ENCODE data around the gene FAM114A2.
A peak's percentile ranks its signal among the peaks of the same experiment; 100 is the strongest.

Gene FAM114A2

DNA sequence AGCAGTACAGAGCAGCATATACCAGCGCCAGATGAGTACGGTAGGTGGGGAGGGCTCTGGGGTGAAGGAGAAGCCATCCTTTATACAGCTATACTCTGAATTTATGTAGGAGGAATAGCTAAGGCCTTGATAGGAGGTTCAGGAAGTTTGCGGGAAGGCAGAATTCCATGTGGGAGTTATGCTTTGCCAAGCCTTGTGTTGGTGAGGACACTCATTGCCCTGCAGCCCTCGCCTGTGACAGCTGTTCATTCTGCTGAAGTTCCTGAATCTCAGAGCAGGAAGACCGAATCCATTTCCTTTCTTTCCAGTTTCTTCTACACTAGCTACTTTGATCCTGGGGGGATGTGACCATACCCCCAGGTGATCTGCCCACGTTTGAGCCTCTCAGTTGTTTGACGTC is 7.8 kb upstream of the FAM114A2 start:
- DNase-seq: no peak

DNA sequence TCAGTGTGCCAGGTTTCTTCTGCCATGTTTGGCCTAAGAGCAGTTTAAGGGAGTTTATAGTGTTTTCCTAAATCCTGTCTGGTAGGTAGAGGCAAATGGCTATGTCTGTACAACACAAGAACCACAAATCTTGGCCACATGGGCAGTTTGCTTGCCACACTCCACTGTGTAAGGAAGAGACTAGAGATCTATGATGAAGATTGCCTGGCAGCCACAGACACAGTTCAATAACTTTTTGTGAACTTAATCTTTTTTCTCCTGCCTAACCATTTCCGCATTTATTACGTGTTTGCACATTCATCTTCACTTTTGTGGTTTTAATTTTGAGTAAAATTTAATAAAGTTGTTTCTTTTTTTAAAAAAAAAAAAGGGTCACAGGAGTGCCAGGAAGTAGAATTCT is 5.9 kb upstream of the FAM114A2 start:
- peak; percentile 57 for DNase-seq

DNA sequence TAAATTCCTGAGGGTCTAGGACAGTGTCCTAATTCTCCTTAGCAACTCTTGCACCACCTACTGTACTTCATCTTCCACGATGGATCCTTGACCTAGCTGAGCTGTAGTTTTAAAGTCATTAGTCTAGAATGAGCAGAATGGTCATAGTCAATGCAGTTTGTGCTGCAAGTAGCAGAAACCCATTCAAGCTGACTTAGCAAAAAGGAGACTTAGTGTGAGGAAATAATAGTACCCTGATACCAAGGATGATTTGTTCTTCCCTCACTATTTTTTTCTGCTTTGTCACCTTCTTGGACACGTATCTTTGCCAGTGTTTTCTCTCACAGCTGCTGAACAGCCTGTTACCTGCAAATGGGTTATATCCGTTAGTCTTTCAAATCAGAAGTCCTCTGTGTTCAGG is 5.4 kb upstream of the FAM114A2 start:
- no peak for DNase-seq

DNA sequence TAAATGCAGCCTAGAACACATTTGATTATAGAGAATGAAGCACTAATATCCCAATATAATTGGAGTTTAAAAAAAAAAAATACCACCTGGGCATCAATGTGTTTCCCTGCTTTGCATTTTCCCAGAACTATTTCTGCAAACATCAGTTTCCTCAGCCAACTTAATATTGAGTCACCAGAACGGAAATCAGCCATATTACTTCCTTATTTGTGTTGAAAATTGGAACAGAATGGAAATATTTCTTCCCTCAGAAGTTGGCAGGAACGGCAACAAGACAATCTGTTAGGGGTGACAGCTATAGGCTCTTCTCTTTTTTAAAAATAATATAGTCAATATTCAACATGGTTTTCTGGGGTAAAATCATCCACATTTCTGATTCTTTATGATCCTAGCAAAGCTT is 4.1 kb upstream of the FAM114A2 start:
- peak; percentile 20 for DNase-seq

DNA sequence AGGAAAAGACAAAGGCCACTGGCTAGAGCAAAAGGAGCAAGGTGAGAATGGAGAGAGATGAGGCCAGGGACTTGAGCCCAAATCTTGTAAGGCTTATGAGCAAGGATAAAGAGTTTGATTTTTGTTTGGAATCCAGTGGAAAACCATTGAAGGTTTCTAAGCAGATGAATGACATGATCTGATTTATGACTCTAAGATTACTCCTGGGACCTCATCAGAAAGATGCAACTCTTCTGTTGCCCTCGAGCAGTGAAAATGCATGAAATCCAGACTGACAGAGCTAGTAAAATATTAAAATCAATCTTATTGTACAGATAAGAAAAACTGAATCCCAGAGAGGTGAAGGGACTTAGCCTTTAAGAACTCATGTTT is 734 bp upstream of the FAM114A2 start:
- DNase-seq: no peak

DNA sequence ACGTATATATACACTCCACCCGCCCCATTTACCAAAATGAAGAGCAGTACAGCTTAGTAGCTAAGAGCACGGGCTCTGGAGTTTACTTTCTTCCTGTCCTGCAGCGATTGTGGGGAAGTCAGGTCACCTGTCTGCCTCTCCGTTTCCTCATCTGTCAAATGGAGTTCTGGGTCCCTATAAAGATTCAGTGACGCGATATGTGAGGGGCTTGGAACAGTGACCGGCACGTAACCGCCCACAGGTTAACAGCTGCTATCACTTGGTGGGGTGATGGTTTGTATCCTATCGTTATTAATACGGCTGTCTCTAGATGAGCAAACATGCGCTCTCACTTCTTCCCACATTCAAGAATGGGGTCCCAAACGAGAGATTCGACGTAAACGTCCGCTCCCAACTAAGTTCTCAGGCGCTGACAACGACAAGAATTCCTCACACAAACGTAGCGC is 426 bp downstream of the FAM114A2 start:
- peak; percentile 76 for DNase-seq

DNA sequence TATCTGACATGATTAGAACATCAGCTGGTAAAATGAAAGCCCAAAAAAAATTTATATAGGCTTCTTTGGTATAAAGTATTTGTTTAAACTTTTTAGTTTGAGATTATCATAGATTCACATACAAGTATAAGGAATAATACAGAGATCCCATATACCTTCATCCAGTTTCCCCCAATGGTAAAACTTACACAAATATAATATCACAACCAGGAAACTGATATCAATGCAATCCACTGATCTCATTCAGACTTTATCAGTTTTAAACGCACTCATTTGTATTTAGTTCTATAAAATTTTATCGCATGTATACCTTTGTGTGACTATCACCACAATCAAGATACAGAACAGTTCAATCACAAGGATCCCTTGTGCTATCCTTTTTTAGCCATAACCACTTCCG is 3.8 kb downstream of the FAM114A2 start:
- DNase-seq: no peak

DNA sequence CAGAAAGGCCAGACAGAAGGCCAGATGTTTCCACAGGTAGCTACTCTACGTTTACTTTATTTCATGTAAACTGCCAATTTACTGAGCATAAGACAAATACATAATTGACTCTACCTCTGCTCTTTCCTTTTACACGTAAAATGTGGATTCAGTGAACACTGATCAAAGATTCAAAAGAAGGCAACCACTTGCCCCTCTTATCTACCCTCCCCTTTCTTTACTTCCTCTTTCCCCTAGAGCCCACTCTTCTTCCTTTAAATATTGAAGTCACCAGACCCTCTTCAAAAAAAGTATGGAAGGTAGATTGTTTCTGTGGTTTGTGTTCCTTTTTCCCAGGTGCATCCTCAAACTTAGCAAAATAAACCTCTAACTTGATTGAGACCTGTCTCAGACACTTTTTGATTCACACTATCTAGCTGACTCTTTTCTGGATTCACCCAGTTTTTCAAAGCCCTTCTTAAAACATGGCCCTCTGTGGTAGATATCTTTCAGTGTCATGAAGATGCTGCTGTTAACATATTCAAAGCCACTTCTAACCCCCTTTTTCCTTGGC is 6.7 kb downstream of the FAM114A2 start:
- DNase-seq: peak; percentile 61

DNA sequence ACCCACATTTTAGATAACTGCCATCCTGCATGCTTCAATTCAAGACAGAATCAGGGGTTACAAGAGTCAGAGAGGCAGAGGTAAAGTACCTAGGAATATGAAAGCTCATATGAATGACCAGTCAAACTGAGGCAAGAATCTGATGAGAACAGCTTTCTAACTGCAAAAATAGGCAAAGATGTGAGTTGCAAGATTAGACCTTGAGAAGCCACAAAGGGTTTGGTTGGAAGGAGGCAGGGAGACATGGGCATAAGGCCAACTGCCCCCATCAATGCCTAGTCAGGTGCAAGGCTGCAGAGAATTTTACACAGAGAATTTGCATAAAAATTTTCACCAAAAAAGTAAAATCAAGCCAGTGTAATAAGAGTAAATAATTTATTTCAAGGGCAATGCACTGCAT is 12.8 kb downstream of the FAM114A2 start:
- DNase-seq: peak; percentile 87

DNA sequence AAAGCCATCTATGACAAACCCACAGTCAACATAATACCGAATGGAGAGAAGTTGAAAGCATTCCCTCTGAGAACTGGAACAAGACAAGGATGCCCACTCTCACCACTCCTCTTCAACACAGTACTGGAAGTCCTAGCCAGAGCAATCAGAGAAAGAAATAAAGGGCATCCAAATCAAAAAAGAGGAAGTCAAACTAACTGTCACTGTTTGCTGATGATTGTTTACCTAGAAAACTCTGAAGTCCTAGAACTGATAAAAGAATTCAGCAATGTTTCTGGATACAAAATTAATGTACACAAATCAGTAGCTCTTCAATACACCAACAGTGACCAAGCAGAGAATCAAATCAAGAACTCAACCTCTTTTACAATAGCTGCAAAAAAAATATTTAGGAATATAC is 19.8 kb downstream of the FAM114A2 start:
- peak; percentile 36 for DNase-seq

DNA sequence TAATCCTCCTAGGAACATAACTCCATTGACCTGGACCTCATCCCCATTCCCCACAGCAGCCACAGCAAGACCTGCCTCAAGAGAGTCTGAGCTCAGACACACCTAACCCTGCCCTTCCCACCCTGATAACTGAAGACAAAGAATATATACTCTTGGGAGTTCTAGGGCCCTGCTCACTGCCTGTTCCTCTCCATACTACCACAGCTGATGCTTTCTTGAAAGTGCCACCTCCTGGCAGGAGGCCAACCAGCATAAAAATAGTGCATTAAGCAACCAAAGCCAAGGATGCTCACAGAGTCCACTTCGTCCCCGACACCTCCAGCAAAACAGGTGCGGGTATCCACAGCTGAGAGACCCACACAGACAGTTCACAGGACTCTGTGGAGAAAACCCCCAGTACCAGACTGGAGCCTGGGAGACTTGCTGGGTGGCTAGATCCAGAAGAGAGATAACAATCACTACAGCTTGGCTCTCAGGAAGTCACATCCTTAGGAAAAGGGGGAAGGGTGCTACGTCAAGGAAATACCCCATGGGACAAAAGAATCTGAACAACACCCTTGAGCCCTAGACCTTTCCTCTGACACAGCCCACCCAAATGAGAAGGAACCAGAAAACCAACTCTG is 23.5 kb downstream of the FAM114A2 start:
- no peak for DNase-seq

DNA sequence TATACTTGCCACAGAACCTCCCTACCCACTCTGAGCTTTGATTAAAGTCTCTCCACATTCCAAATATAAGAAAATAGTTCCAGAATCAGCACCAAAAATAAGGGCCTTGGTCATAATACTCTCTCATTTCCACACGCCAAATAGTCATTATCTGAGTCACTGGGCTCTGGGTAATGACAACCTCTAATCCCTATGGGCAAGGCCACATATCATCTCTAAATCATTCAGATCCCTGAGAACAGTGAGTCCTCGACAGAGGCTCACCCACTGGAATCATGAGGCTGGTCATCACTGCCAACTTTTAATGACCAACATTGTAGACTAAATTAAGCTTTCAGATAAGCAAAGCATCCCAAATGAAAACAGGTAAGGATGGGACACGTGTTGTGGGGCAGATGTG is 28.1 kb downstream of the FAM114A2 start:
- DNase-seq: no peak

DNA sequence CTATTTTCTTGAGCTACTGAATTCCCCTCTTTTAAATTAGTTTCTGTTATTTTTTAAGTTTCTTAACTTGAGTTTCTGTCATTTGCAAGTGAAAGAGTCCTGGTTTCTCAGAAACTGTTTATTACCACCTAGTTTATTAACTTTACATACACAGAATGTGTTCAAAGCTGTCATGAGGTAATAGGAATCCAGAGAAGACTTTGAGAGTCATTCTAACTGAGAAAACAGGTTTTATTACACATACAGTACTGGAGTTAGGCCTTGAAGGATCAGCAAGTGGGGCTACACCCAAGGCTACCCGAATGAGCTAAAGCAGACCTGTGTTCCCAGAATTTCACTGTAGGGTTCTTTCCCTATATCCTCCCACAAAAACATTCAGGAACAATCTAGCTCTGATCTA is 33.1 kb downstream of the FAM114A2 start:
- DNase-seq: no peak

DNA sequence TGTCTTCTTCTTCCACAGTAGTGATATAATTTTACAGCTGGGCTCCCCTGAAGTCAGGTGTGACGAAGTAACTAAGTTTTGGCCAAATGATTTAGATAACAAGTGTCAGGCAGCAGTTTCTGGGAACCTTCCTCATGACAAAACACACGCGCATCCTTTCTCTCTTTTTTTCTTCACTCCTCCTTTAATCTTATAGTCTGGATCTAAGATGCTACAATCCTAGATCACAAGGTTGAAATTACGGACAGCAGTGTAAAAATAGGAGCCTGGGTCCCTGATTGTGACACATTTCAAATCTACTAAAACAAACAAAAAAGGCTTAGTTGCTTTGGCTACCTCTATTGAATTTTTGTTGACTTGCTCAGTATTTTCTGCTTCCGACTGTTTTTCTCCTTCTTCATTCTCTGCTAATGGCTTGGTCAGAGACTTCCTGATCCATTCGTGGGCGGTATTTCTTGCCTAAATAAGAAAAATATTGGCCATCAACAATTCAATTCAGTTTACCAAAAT is 36.1 kb downstream of the FAM114A2 start:
- DNase-seq: no peak

DNA sequence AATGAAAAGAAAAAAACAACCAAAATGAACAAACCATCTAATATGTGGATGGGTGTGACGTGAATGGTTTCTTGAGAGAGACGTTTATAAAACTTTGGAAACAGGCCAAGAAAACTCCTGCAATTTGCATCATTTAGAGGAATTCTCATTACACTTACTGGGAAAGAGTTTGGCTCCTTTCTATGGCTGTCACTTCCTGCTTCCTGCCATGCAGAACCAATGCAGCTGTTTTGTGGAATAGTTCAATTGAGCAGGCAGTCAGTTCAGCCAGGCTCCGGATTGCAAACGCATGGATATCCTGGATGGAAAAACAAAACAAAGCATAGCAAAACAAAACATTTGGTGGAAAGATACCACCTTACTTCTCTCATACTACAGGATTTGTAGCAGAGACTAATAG is 36.6 kb downstream of the FAM114A2 start:
- no peak for DNase-seq

DNA sequence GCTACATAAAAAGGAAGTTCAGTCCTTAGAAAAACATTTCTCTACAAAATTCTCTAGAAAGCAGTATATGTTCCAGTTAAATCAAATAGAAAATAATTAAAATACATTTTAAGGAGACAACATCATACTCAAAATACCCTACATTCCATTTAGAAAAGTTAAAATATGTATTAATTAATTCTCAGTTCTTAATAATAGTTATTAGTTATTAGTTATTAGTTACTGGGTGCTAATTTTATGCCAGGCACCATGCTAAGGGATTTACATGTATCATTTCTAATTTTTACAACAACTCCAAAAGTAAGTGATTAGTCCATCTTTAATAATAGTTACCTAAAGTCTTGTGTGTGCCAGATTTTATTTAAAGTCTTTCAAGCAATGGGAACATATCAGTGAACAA is 38.0 kb downstream of the FAM114A2 start:
- no peak for DNase-seq

DNA sequence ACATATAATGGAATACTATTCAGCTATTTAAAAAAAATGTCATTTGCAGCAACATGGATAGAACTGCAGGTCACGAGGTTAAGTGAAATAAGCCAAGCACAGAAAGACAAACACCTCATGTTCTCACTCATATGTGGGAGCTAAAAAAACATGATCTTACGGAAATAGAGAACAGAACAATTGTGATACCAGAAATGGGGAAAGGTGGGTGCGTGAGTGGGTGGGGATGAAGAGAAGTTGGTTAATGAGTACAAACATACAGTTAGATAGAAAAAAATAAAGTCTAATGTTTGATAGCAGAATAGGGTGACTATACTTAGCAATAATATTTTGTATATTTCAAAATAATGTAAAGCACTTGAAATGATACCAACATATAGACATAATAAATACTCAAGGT is 38.7 kb downstream of the FAM114A2 start:
- DNase-seq: no peak

DNA sequence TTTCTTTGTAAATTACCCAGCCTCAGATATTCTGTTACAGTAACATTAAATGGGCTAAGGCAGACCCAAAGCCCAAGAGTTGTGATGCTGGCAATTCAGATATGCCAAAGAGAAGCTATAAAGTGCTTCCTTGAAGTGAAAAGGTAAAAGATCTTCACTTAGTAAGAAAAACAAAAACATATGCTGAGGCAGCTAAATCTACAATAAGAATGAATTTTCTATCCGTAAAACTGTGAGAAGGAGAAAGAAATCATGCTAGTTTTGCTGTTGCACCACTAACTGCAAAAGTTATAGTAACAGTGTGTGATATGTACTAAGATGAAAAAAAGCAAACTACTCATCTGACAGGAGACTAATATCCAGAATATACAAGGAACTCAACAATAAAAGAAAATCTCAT is 39.9 kb downstream of the FAM114A2 start:
- DNase-seq: no peak

DNA sequence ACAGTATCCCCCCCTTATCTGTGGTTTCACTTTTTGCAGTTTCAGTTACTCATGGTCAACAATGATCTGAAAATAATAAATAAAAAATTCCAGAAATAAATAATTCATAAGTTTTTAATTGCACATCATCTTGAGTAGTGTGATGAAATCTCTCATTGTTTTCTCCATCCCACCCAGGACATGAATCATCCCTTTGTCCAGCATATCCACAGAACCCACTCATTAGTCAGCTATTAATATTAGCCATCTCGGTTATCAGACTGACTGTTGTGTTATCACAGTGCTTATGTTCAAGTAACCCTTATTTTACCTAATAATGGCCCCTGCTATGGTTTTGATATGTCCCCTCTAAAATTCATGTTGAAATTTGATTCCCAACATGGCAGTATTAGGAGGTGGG is 40.7 kb downstream of the FAM114A2 start:
- no peak for DNase-seq

DNA sequence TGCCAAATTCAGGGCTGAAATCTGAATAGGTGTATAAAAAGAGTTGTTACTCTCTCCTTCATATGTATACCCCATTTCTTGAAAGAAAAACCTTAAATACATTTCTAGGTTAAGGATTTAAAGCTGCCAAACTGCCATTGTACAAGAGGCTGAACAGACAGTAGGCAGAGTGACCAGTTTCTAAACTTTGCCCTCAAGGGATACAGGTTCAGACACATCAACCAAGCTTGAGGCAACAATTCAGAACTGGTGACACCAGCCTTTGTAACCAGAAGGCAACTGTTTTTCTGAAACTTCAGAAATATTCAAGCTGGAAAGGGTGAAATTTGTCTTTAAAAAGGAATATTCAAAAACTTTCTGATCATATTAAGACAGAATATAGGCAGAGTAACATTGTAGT is 47.5 kb downstream of the FAM114A2 start:
- DNase-seq: no peak

DNA sequence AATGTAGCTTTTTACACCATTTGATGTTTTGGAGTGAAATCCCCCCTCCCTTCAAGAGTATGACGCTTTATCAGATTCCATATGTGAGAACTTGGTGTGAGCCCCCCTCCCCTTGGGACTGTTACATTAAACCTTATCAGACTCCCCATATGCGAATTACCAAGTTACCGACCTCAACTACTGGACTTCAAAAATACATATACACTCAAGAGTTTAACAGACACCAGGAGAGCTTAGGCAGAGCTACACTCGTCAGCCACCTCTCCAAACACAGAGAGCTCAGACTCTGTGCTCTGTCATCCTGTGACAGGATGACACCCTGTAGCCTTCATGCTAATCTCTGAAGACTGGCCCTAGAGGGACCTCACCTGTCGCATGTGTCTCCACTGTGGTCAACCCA is 50.2 kb downstream of the FAM114A2 start:
- peak; percentile 94 for DNase-seq

DNA sequence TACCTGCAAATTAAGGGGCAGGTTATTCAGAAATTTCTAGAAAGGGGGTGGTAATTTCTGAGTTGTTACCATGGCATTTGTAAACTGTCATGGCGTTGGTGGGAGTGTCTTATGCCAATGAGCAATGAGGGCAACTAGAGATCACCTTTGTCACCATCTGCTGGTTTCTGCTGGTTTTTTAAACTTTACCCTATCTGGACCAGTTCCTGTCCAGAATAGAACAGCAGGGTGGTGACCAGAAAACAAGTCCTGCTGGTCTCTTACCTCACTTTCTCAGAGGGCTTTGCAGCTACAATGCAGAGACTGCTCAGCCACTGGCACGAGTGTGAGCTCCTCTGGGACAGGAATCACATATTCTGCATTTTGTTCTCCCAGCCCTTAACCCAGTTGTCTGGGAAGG is 51.4 kb downstream of the FAM114A2 start:
- peak; percentile 35 for DNase-seq

DNA sequence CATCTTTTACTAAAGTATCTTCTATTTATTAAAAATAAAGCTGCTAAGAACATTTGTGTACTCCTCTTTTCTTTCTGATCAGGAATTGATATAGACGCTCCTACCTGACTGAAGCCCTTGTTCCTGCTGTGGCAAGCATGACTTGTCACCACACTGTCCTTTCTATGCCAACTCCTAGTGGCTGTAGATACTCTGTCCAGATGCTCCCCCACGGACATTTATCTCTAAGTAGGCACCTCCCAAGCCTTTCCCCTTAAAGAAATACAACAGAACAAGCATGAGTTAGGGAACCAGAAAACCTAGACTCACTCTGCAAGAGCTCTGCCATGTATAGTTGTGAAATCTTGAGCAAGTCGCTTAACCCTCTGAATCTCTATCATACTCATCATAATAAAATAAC is 53.2 kb downstream of the FAM114A2 start:
- peak; percentile 79 for DNase-seq

DNA sequence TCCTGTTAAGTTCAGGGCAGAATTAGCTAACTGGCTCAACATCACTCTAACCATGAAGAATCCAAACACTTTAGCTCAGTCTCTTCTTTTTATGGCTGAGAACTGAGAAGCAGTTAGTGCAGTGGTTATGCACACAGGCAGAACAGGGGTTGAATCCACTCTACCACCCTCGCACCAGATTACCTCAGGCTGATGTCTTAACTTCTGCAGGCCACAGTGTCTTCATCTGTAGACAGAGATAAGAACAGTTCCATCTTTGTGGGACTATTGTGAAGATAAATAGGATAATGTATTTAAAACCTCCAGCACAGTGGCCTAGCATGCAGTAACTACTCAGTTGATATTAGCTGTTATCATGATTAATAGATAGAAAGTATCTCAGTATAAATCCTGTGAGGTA is 54.8 kb downstream of the FAM114A2 start:
- peak; percentile 83 for DNase-seq

DNA sequence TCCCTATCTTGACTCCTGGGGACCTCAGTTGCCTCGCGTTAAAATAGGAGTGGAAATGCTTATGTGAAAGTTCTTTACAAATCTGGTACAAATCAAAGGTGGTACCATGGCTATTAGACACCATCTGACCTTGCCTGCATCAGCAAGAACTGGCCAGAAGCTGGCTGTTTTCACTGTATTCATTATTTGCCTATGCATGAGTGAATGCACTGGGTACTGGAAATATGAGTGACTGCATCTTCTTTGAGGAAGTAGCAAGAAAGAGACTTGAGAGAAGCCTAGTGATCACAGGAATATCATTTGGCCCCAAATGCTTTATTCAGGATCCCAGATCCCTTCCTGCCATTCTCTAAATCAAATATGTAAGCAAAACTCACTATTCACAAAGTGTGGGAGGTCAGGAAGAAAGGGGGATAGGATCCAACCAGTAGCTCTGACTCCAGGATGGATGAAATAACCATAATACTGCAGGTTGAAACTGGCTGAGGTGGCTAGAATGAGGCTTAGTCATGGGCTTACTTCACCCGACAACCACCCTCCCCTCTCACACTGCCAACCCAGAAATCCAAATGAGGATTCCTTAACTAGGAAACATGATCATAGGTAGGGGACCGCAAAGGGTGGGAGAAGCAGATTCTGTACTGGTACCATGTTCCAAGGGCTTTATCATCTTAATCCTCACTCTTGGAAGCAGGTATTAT is 56.7 kb downstream of the FAM114A2 start:
- DNase-seq: no peak
